NCI-H774 (cell line): ENCODE measurements around the gene OSBP2.

Source experiments
- DNase-seq: peaks from one replicate; lab custom pipeline; 2025; lab: John Stamatoyannopoulos, UW

The OSBP2 gene

GRCh38 chr22:30868663-30869385, 174.2 kb downstream of the OSBP2 start:
- no peak for DNase-seq

- DNase-seq = no peak
Observed at GRCh38 chr22:30869667-30870395, 175.2 kb downstream of the OSBP2 start.

GRCh38 chr22:30870451-30871345, 176.0 kb downstream of the OSBP2 start:
- no peak for DNase-seq

- no peak for DNase-seq
Observed at GRCh38 chr22:30871391-30872284, 177.0 kb downstream of the OSBP2 start.

GRCh38 chr22:30872285-30873041, 177.8 kb downstream of the OSBP2 start:
- no peak for DNase-seq

- DNase-seq = no peak
Observed at GRCh38 chr22:30873086-30873650, 178.5 kb downstream of the OSBP2 start.

- no peak for DNase-seq
Observed at GRCh38 chr22:30873661-30874060, 179.0 kb downstream of the OSBP2 start.

GRCh38 chr22:30874431-30875370, 180.0 kb downstream of the OSBP2 start:
- DNase-seq = no peak

- no peak for DNase-seq
Observed at GRCh38 chr22:30875481-30876215, 181.0 kb downstream of the OSBP2 start.

GRCh38 chr22:30876221-30876751, 181.6 kb downstream of the OSBP2 start:
- no peak for DNase-seq

GRCh38 chr22:30876915-30877553, 182.4 kb downstream of the OSBP2 start:
- DNase-seq = no peak

- DNase-seq = no peak
Observed at GRCh38 chr22:30877662-30878515, 183.2 kb downstream of the OSBP2 start.

GRCh38 chr22:30878516-30879414, 184.1 kb downstream of the OSBP2 start:
- no peak for DNase-seq

- no peak for DNase-seq
Observed at GRCh38 chr22:30879415-30879797, 184.7 kb downstream of the OSBP2 start.

GRCh38 chr22:30880181-30880601, 185.5 kb downstream of the OSBP2 start:
- no peak for DNase-seq

- DNase-seq = no peak
Observed at GRCh38 chr22:30880847-30881246, 186.2 kb downstream of the OSBP2 start.
